Measurements from ENCODE around the gene USP12.
"Not testable (repeated sequence)": the region's sequence is repeated elsewhere in the genome, so short reads cannot be mapped to it uniquely, and the experiment has no call there.

USP12 gene

GRCh38 chr13:27158335-27158734 lies 13.3 kb downstream of the USP12 start:
- DNase-seq (ENCODE audit: low read depth), result no peak
- no peak overlapping the region for H3K4me3 ChIP-seq (ENCODE audit: low read depth, low read length)
- TF ChIP-seq CTCF (IDR thresholded peaks at IDR 0.05; ENCODE audit: low read depth, low read length, missing control alignments), result no peak

- TF ChIP-seq CTCF (IDR thresholded peaks at IDR 0.05; ENCODE audit: low read depth, low read length, missing control alignments), result no peak
- H3K4me3 ChIP-seq (ENCODE audit: low read depth, low read length), result no peak overlapping the region
- no peak for DNase-seq (ENCODE audit: low read depth)
These were observed 19.6 kb downstream of the USP12 start for GRCh38 chr13:27151798-27152599.

GRCh38 chr13:27149702-27150101 lies 21.9 kb downstream of the USP12 start:
- peak overlapping the region; percentile 6; the same call in 1 of the 2 replicates for H3K4me3 ChIP-seq (ENCODE audit: low read depth, low read length)
- no peak for TF ChIP-seq CTCF (IDR thresholded peaks at IDR 0.05; ENCODE audit: low read depth, low read length, missing control alignments)

GRCh38 chr13:27148900-27149299 lies 22.7 kb downstream of the USP12 start:
- TF ChIP-seq CTCF (IDR thresholded peaks at IDR 0.05; ENCODE audit: low read depth, low read length, missing control alignments), result no peak
- no peak overlapping the region for H3K4me3 ChIP-seq (ENCODE audit: low read depth, low read length)
- no peak for DNase-seq (ENCODE audit: low read depth)

More at GRCh38 chr13:27149702-27150101, 21.9 kb downstream of the USP12 start:
- no peak for DNase-seq (ENCODE audit: low read depth)

- no peak for TF ChIP-seq CTCF (IDR thresholded peaks at IDR 0.05; ENCODE audit: low read depth, low read length, missing control alignments)
- no peak overlapping the region; the same call in 1 of the 2 replicates for H3K4me3 ChIP-seq (ENCODE audit: low read depth, low read length)
- peak; percentile 75 for DNase-seq (ENCODE audit: low read depth)
These were observed 24.0 kb downstream of the USP12 start for GRCh38 chr13:27147530-27148170.

- DNase-seq (ENCODE audit: low read depth), result no peak
- no peak overlapping the region for H3K4me3 ChIP-seq (ENCODE audit: low read depth, low read length)
- TF ChIP-seq CTCF (IDR thresholded peaks at IDR 0.05; ENCODE audit: low read depth, low read length, missing control alignments), result no peak
These were observed 29.9 kb downstream of the USP12 start for GRCh38 chr13:27141746-27142145.

GRCh38 chr13:27141159-27141558 lies 30.5 kb downstream of the USP12 start:
- not testable (repeated sequence) for DNase-seq (ENCODE audit: low read depth); H3K4me3 ChIP-seq (ENCODE audit: low read depth, low read length)
